Superior temporal gyrus (tissue), 1 donor: ENCODE measurements around the gene ARL15.
"Not testable (repeated sequence)": the region's sequence is repeated elsewhere in the genome, so short reads cannot be mapped to it uniquely, and the experiment has no call there.

Experiments
- DNase-seq: peaks from one replicate; pipeline ENCODE4 v3.0.0-alpha.2; 2016; ENCODE audit errors: extremely low spot score

ARL15 gene

DNA sequence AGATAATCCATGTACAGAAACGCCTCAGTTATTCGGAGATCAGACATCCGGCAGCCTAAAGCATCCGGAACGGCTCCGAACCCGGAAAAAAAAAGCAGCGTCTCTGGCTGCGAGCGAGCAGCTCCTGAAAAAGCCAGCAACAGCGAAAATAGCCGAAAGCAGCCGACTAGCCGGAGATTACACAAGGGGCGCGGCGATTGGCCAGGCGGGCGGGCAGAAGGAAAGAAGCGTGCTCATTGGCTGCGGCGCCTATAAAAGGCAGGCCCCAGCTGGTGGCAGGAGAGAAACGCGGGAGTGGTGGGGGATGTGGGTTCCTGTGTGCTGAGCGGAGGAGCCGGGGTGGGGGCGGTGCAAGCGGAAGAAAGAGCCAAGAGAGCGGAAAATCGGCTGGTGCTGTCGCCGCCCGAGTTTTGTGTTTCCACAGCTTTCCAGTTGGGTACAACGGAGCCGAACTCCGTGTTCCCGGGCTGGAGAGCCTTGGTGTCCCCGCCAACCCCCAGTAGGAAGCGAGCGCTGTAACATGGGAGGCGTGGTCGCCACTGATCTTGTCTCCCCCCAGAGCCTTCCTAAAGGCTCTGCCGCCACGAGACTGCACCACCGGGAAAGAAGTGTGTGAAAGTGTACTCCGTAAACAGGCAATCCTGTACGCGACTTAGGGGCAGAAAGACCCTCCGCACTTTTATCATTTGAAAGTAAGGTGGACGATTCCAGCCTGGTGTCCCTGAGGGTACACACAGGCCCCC lies at the start of gene ARL15:
TSS of gene ARL15 (minus strand) at position 141 of the 743 bp plus-strand sequence.
- DNase-seq, result peak; percentile 98

DNA sequence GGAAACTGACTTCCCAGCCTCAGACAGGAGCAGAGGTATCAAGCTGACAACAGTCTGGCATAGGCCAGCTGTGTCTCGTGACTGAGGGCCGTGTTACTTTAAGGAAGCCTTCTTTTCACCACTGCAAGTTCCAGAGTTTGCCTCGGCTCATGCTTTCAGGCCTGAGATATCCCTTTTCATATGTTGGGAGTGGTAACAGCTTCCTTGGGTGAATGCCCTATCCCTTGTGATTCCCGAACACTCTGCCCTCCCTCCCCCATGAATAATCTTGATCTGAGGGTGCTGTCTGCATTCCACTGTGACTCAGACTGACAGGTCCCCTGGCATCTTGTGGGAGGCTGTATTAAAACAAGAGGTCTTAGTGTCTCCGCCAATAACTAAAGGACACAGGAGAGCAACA lies 49.7 kb upstream of the ARL15 start:
- no peak for DNase-seq

DNA sequence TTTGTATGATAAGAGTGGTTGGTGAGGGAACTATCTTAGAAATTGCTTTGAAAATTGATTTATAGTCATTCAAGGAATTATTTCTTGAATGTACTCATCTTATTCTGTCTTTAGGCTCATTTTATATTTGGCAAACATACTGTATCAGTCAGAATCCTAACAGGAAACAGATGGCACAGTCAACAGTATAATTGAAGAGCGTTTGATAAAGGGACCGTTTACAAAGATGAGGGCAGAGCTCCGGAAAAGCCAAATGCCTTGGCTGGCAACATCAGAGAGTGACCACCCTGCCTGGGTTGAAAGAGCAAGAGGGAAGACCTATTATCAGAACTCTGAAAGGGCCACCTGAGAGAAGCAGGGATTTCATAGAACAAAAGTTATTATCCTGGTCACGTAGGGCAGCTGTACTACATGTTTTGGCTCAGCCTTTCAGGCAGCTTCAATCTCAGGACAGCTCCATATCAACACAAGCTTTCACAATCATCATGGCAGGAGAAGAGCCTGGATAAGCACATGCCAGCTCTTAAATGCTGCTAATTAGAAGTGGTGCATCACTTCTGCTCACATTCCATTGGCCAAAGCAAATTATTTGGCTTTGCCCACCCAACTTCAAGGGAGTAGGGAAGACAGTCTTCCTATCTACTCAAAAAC lies 47.2 kb upstream of the ARL15 start:
- no peak for DNase-seq

GRCh38 chr5:54353933-54354564 lies 43.7 kb upstream of the ARL15 start:
- not testable (repeated sequence) for DNase-seq

DNA sequence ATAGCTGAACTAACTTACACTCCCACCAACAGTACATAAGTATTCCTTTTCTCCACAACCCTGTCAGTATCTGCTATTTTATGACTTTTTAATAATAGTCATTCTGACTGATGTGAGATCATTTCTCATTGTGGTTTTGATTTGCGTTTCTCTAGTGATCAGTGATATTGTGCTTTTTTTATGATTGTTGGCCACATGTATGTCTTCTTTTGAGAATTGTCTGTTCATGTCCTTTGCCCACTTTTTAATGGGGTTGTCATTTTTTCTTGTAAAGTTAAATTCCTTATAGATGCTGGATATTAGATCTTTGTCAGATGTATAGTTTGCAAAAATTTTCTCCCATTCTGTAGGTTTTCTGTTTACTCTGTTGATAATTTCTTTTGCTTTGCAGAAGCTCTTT lies 42.2 kb upstream of the ARL15 start:
- DNase-seq, result not testable (repeated sequence)

- DNase-seq, result no peak
These were observed 37.0 kb upstream of the ARL15 start for GRCh38 chr5:54347221-54347865.

GRCh38 chr5:54344653-54345052 lies 34.3 kb upstream of the ARL15 start:
- DNase-seq, result no peak

DNA sequence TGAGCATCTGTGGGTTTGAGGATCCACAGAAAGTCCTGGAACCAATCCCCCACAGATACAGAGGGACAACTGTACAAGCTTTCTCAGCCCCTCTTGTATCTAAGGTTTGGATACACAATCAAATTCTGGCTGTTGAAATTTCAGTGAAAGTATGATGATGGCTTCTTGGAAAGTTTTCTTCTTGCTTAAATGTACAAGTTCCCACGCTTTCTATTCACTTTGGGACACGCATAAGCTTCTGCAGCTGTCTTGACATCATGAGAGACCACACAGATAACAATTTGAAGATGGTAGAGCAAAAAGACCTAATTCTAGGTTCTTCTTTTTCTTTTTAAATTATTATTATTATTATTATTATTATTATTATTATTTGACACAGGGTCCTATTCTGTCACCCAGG lies 31.6 kb upstream of the ARL15 start:
- DNase-seq, result no peak

GRCh38 chr5:54337523-54337922 lies 27.1 kb upstream of the ARL15 start:
- DNase-seq, result no peak

DNA sequence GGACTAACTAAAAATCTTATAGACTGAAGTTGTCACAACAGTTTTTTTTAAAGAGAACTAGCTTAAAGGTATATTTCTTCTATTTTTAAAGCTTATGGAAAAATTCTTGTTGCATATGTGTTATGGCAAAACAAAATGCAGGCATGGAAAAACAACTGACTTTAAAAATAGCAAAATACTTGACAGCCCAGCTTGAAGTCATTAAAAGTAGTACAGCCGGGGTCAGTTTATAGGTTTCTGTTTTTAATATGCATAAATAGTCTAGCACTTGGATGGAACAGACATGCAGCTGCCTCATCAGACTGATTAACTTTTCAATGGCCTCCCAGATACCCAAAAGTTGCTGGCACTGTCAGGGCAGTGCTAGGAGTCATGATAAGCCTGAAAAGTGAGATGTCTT lies 22.3 kb upstream of the ARL15 start:
- no peak for DNase-seq

DNA sequence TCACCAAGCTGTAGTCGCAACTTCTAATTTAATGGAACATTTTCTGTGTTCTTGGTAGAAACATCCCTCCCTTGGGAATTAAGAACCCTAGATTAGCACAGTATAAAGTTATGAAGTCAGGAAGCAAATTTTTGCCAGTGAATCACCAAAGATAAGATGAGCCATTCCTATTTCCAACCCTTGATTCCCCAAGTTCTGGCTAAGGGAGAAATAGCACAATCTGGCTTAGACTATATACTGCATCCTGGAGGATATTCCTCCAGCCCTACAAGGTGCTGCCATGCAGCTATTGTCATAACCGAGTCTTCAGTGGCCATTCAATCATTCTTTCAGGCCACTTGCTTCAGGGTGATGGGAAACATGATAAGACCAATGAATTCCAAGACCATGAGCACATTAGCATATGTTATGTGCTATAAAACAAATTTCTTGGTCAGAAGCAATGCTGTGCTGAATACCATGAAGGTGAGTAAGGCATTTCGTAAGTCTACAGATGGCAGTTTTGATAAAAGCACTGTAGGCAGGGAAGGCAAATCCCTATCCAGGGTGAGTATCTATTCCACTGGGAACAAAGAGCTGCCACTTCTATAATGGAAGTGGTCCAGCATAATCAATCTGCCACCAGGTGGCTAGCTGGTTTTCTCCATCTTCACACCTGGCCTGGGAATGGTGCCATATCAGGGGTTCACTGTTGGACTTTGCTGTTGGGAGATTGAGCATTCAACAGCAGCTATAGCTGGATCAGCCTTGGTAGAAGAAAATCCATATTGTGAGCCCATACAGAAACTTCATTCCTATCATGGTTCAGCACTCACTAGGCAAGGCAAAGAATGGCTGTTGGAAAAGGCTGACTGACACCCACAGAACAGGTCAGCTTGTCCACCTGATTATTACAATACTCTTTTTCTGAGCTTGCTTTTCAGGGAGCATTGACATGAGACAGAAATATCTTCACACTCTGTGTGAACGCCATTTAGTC lies 19.6 kb upstream of the ARL15 start:
- DNase-seq, result no peak

DNA sequence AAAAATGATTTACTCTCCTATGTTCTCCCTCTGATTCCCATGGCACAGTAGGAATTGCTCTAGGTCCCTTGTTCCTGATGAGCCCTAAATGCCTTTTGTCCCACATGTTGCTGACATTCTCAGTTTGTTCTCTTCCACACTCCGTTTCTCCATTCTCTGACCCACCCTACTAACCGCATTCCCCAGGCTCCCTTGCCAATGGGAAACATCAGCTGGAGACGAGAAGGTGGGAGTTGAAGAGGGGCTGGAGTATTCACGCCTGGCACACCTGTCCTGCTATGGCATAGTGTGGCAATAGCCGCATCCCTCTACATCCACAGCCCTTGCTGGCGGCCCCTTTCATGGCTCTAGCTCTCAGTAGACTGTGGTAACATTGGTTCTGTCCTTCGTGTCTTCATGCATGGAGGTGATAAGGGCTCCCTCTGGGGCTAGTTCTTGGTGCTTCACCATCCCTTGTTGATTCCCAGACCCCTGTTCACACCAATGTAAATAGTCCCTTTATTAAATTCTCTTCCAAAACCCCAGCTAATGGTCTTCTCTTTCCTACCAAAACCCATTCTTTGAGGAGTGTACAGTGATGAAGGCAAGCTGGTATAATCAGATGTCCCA lies 16.4 kb upstream of the ARL15 start:
- DNase-seq, result no peak

- DNase-seq, result no peak
These were observed 15.4 kb upstream of the ARL15 start for GRCh38 chr5:54325610-54326311.

GRCh38 chr5:54325272-54325609 lies 14.9 kb upstream of the ARL15 start:
- no peak for DNase-seq

- no peak for DNase-seq
These were observed 14.4 kb upstream of the ARL15 start for GRCh38 chr5:54324651-54325271.

- DNase-seq, result no peak
These were observed 13.1 kb upstream of the ARL15 start for GRCh38 chr5:54323495-54323894.

GRCh38 chr5:54320256-54320655 lies 9.9 kb upstream of the ARL15 start:
- DNase-seq, result no peak

- no peak for DNase-seq
These were observed 7.3 kb upstream of the ARL15 start for GRCh38 chr5:54317511-54318260.
